Nephron (organoid): Measurements from ENCODE around the gene FLT3.

ENCODE experiments used
- H3K27ac Mint-ChIP-seq, 3 experiments: 2 replicates each; pipeline ENCODE4 v1.8.0; 2020; ENCODE audit warnings: mixed read lengths in 3 of 3, mild to moderate bottlenecking in 2 of 3, moderate library complexity in 1 of 3
- H3K27me3 Mint-ChIP-seq: 2 replicates; pipeline ENCODE4 v1.8.0; 2021; ENCODE audit warnings: low read depth, mild to moderate bottlenecking, moderate library complexity, mixed read lengths
- H3K36me3 Mint-ChIP-seq: 2 replicates; pipeline ENCODE4 v1.8.0; 2020; ENCODE audit warnings: low read depth, mixed read lengths
- H3K4me1 Mint-ChIP-seq: 2 replicates; pipeline ENCODE4 v1.8.0; 2020; ENCODE audit warnings: mixed read lengths
- H3K4me3 Mint-ChIP-seq, 3 experiments: 2 replicates each; pipeline ENCODE4 v1.8.0; 2020; ENCODE audit warnings: mild to moderate bottlenecking in 3 of 3, mixed read lengths in 3 of 3, moderate library complexity in 2 of 3
- H3K9me3 Mint-ChIP-seq: 2 replicates; pipeline ENCODE4 v1.8.0; 2020; ENCODE audit warnings: mixed read lengths
- CTCF ChIP-seq, 3 experiments: fragments of 200-600 bp; sonication (generic); IDR thresholded peaks; one replicate each; pipeline ENCODE4 v1.5.0; 2021; ENCODE audit warnings: antibody characterized with exemption in 3 of 3; ENCODE audit not compliant: unreplicated experiment in 3 of 3

FLT3 gene

GRCh38 chr13:28077231-28077630 is 23.1 kb downstream of the FLT3 start:
- Mint-ChIP-seq H3K4me3 (no peak overlapping the region), H3K36me3 (no peaks in the 10 kb centered on the region), H3K27me3 (no peaks in the 10 kb centered on the region), H3K27ac (no peak overlapping the region), H3K9me3 (no peaks in the 10 kb centered on the region), H3K4me1 (no peaks in the 10 kb centered on the region)
- no peak for TF ChIP-seq CTCF (IDR thresholded peaks at IDR 0.05; ENCODE audit: unreplicated experiment in 3 of 3)

GRCh38 chr13:28071424-28071823 is 29.0 kb downstream of the FLT3 start:
- Mint-ChIP-seq H3K36me3 (no peaks in the 10 kb centered on the region), H3K9me3 (no peaks in the 10 kb centered on the region), H3K27me3 (no peaks in the 10 kb centered on the region), H3K27ac (no peak overlapping the region), H3K4me3 (no peak overlapping the region), H3K4me1 (no peaks in the 10 kb centered on the region)
- TF ChIP-seq CTCF (IDR thresholded peaks at IDR 0.05; ENCODE audit: unreplicated experiment in 3 of 3) = no peak

- Mint-ChIP-seq H3K27me3 (no peaks in the 10 kb centered on the region), H3K27ac (no peak overlapping the region), H3K36me3 (no peaks in the 10 kb centered on the region), H3K9me3 (peaks cover 3% of the 10 kb centered on the region), H3K4me3 (no peak overlapping the region), H3K4me1 (no peaks in the 10 kb centered on the region)
- no peak for TF ChIP-seq CTCF (IDR thresholded peaks at IDR 0.05; ENCODE audit: unreplicated experiment in 3 of 3)
Observed at GRCh38 chr13:28067491-28067890, 32.9 kb downstream of the FLT3 start.

GRCh38 chr13:28058866-28059613 is 41.3 kb downstream of the FLT3 start:
- no peaks in the 10 kb centered on the region for H3K36me3 Mint-ChIP-seq
- peaks cover 7% of the 10 kb centered on the region for H3K27me3 Mint-ChIP-seq
- H3K27ac Mint-ChIP-seq = no peak overlapping the region
- H3K9me3 Mint-ChIP-seq = peaks cover 3% of the 10 kb centered on the region
- no peaks in the 10 kb centered on the region for H3K4me1 Mint-ChIP-seq
- TF ChIP-seq CTCF (IDR thresholded peaks at IDR 0.05; ENCODE audit: unreplicated experiment in 3 of 3) = no peak
- no peak overlapping the region for H3K4me3 Mint-ChIP-seq

GRCh38 chr13:28056970-28057712 is 43.2 kb downstream of the FLT3 start:
- Mint-ChIP-seq H3K4me3 (no peak overlapping the region), H3K9me3 (no peaks in the 10 kb centered on the region), H3K36me3 (no peaks in the 10 kb centered on the region), H3K27ac (no peak overlapping the region), H3K4me1 (no peaks in the 10 kb centered on the region), H3K27me3 (peaks cover 7% of the 10 kb centered on the region)
- no peak for TF ChIP-seq CTCF (IDR thresholded peaks at IDR 0.05; ENCODE audit: unreplicated experiment in 3 of 3)
